ENCODE measurements around the gene MYB. TPM values are rescaled to one million over a fixed set of nuclear protein-coding genes. Genes with fewer than 3 reads are reported as not detected.
A peak's percentile ranks its signal among the peaks of the same experiment; 100 is the strongest.

The MYB gene
- total RNA-seq, 1 donor from 2014 or later, result 23.3 TPM

DNA sequence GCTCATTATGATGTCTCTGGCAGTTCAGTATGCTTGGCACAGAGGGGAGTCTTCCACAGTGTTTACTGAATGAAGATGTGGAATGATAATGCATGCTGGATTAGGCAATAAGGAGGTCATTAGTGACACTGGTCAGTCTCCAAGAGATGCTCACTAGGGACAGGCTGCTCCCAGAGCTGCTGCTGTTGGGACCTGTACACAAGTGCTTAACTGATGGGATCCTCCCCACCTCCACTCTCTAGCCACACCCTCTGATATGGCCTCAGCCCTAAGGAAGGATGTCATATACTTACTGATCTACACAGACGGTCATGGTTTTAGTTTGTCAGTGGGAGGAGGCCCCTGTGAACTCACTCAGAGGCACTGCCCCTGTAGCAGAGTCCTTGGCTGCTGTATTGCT lies 73.4 kb downstream of the MYB start:
- no peak overlapping the region for H3K4me3 Mint-ChIP-seq (ENCODE audit: unreplicated experiment)

DNA sequence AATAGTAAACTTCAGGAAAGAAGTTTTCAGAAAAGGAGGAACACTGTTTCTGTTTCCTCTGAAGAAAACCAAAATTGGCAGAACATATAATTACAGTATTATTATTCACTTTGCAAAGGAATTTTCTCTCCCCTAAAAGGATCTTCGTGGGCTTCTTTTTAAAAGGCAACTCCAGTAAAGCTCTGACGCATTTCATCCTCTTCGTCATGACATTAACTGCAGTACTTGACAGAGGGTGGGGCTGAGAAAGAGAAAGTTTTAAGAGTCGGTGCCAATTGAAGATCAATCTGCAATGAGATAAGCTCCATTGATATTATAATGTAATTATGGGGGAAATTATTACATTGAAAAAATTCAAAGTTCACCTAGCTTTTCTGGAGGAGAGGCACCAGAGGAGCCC lies 75.8 kb downstream of the MYB start:
- no peaks in the 10 kb centered on the region for H3K9me3 Mint-ChIP-seq (ENCODE audit: unreplicated experiment)
- peaks cover 46% of the 10 kb centered on the region for H3K4me1 Mint-ChIP-seq (ENCODE audit: unreplicated experiment)
- no peak overlapping the region for H3K27ac Mint-ChIP-seq (ENCODE audit: unreplicated experiment)
- TF ChIP-seq, protein P1, sequence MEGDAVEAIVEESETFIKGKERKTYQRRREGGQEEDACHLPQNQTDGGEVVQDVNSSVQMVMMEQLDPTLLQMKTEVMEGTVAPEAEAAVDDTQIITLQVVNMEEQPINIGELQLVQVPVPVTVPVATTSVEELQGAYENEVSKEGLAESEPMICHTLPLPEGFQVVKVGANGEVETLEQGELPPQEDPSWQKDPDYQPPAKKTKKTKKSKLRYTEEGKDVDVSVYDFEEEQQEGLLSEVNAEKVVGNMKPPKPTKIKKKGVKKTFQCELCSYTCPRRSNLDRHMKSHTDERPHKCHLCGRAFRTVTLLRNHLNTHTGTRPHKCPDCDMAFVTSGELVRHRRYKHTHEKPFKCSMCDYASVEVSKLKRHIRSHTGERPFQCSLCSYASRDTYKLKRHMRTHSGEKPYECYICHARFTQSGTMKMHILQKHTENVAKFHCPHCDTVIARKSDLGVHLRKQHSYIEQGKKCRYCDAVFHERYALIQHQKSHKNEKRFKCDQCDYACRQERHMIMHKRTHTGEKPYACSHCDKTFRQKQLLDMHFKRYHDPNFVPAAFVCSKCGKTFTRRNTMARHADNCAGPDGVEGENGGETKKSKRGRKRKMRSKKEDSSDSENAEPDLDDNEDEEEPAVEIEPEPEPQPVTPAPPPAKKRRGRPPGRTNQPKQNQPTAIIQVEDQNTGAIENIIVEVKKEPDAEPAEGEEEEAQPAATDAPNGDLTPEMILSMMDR (IDR thresholded peaks at IDR 0.05; ENCODE audit: unreplicated experiment), result no peak
- peaks cover 30% of the 10 kb centered on the region for H3K36me3 Mint-ChIP-seq (ENCODE audit: low read depth, unreplicated experiment)
- H3K4me3 Mint-ChIP-seq (ENCODE audit: unreplicated experiment), result no peak overlapping the region
- H3K27me3 Mint-ChIP-seq (ENCODE audit: unreplicated experiment), result peaks cover 9% of the 10 kb centered on the region
- DNase-seq (ENCODE audit: low spot score), result no peak

More for the DNA sequence above, 73.4 kb downstream of the MYB start:
- no peak for DNase-seq (ENCODE audit: low spot score)
- Mint-ChIP-seq H3K9me3 (ENCODE audit: unreplicated experiment) (no peaks in the 10 kb centered on the region), H3K36me3 (ENCODE audit: low read depth, unreplicated experiment) (peaks cover 20% of the 10 kb centered on the region), H3K27me3 (ENCODE audit: unreplicated experiment) (peaks cover 7% of the 10 kb centered on the region), H3K4me1 (ENCODE audit: unreplicated experiment) (peaks cover 59% of the 10 kb centered on the region), H3K27ac (ENCODE audit: unreplicated experiment) (no peak overlapping the region)
- TF ChIP-seq, protein P1 (IDR thresholded peaks at IDR 0.05; ENCODE audit: unreplicated experiment), result no peak

DNA sequence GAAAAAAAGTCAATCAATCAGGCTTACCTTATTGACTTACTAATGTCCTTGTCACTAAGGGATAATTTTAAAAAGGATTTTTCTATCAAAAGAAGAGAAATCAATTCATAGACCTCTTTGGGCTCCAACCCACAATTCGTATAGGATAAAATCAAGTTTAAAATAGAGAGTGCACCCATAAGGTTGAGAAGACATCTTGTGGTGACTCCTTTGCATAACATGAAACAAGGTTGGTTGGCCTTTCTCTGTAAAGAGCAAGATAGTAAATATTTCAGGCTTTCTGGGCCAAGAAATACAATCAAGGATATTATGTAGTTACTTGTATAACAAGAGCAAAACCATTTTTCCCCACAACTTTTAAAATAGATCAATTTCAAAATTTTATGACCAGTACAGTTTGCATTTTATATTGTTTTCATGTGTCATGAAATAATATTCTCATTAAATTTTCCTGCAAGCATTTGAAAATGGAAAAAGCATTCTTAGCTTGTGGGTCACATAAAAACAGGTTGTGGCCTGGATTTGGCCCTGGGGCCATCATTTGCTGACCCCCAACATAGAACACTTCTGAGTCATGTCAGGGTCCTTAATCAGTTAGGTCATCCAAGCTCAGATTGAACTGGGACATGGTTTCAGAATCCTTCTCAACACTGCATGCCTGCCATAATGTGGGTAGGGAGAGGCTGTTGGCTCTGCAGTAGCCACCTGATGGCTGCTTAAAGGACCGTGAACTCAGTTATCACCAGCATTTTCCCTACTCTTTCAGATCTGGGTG lies 76.7 kb downstream of the MYB start:
- Mint-ChIP-seq H3K36me3 (ENCODE audit: low read depth, unreplicated experiment) (peaks cover 33% of the 10 kb centered on the region), H3K27ac (ENCODE audit: unreplicated experiment) (no peak overlapping the region), H3K4me1 (ENCODE audit: unreplicated experiment) (peaks cover 46% of the 10 kb centered on the region), H3K4me3 (ENCODE audit: unreplicated experiment) (no peak overlapping the region), H3K9me3 (ENCODE audit: unreplicated experiment) (no peaks in the 10 kb centered on the region), H3K27me3 (ENCODE audit: unreplicated experiment) (peaks cover 9% of the 10 kb centered on the region)
- no peak for DNase-seq (ENCODE audit: low spot score)
- TF ChIP-seq, protein P1 (IDR thresholded peaks at IDR 0.05; ENCODE audit: unreplicated experiment), result no peak

DNA sequence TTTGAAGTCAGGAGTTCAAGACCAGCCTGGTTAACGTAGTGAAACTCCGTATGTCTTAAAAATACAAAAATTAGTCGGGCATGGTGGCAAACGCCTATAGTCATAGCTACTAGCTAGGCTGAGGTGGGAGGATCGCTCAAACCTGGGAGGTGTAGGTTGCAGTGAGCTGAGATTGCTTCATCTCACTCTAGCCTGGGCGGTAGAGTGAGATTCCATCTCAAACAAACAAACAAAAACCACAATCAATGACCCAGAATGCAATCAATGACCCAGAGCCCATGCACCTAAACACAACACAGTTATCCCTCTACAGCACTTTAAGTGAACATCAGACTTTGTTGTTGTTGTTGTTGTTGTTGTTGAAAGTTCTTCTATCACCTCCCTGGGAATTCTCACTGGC lies 77.9 kb downstream of the MYB start:
- TF ChIP-seq, protein P1 (IDR thresholded peaks at IDR 0.05; ENCODE audit: unreplicated experiment), result no peak
- Mint-ChIP-seq H3K4me3 (ENCODE audit: unreplicated experiment) (no peak overlapping the region), H3K9me3 (ENCODE audit: unreplicated experiment) (no peaks in the 10 kb centered on the region), H3K27ac (ENCODE audit: unreplicated experiment) (peak overlapping the region; percentile 26), H3K27me3 (ENCODE audit: unreplicated experiment) (peaks cover 9% of the 10 kb centered on the region), H3K4me1 (ENCODE audit: unreplicated experiment) (peaks cover 46% of the 10 kb centered on the region), H3K36me3 (ENCODE audit: low read depth, unreplicated experiment) (peaks cover 28% of the 10 kb centered on the region)
- no peak for DNase-seq (ENCODE audit: low spot score)

DNA sequence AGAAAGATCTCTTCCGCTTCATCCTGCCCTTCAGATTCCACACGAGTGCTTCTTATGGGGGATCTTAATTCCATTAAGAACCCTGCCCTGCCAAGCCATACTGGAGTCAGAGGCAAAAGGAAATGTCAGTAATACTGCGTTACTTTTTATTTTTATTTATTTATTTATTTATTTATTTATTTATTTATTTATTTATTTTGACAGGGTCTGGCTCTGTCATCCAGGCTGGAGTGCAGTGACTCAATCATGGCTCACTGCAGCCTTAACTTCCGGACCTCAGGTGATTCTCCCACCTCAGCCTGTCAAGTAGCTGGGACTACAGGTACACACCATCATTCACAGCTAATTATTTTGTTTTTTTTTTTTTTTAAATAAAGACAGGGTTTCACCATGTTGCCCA lies 79.5 kb downstream of the MYB start:
- peaks cover 9% of the 10 kb centered on the region for H3K27me3 Mint-ChIP-seq (ENCODE audit: unreplicated experiment)
- no peaks in the 10 kb centered on the region for H3K9me3 Mint-ChIP-seq (ENCODE audit: unreplicated experiment)
- H3K27ac Mint-ChIP-seq (ENCODE audit: unreplicated experiment), result no peak overlapping the region
- no peak for DNase-seq (ENCODE audit: low spot score)
- no peak overlapping the region for H3K4me3 Mint-ChIP-seq (ENCODE audit: unreplicated experiment)
- H3K36me3 Mint-ChIP-seq (ENCODE audit: low read depth, unreplicated experiment), result peaks cover 20% of the 10 kb centered on the region
- TF ChIP-seq, protein P1 (IDR thresholded peaks at IDR 0.05; ENCODE audit: unreplicated experiment), result no peak
- H3K4me1 Mint-ChIP-seq (ENCODE audit: unreplicated experiment), result peaks cover 44% of the 10 kb centered on the region
